Measurements from ENCODE around the gene KHDC1. TPM values are rescaled to one million over a fixed set of nuclear protein-coding genes. Genes with fewer than 3 reads are reported as not detected.

Gene KHDC1, protein sequence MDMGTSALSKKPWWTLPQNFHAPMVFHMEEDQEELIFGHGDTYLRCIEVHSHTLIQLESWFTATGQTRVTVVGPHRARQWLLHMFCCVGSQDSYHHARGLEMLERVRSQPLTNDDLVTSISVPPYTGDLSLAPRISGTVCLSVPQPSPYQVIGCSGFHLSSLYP
- 4.2 and 6.2 TPM in 2 replicates for total RNA-seq

DNA sequence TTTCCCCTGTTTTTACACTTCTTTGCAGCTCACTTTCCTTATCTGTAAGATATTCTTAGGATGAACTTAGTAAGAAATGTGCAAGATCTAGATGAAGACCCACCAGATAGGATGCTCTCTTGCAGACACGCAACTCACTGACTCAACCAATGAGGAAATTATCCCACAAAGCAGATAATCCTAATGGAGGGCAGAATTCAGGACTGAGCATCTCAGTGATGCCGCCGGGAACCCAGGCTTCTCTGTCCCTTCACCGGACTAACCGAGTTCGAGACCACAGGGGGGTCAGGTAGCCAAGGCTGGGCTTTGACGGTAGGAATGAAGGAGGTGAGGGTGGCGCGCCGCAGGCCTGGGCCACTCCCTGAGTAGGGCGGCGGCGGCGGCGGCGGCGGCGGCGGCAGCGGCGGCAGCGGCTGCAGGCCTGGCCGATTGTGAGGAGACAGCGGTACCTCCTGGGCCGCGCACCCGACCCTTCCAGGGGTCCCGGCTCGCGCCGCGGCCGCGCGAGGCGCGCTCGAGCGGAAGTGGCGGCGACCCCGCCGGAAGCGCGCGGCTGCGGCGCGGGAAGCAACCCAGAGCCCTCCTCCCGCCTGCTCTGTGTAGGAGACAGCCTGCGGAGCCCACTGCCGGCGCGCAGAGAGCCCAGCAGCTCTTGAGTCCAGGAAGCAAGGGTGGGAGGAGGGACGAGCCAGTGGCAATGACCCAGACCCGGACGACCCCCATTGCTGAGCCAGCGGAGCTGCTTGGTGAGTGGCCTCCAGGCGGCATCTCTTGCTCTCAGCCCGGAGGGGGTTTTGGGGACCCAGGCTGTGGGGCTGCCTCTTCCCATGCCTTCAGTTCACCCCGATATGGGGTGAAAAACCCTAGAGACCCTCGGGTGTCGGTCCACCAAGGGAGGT, at the start of gene KHDC1:
Gene KHDC1 (minus strand): TSS at position 526 of the 899 bp plus-strand sequence. CDS start 20,679 bp downstream, outside the sequence.

DNA sequence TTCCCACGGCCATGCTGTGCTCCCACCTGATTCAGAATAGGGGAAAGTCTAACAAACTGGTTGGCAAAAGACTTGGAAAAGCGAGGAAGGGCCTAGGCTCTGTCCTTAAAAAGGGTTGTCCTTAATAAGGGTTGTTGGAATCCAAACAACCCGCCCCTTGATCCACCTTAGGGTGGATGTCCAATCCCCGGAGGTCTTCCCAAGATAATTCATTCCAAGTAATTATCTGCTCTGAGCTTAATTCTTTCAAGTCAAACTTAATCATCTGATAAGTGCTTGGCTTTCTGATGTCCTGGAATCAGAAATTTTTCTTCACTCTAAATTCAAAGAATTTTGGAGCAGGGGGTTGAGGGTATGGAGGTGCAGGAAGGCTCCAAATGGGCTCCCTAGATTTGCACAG, 37.6 kb downstream of the KHDC1 start, which contains the start of gene KHDC1L:
Gene KHDC1L (minus strand): TSS at position 101 of the 400 bp plus-strand sequence. CDS start 88 bp downstream, at position 13.

Other genes with a start within 250 kb of the KHDC1 start
- gene KHDC1L, start 37.7 kb downstream of the KHDC1 start, total RNA-seq, result 0.33 TPM in 1 of 2 replicates, not detected in the other
- not detected in 2 replicates for gene DPPA5, start 91.1 kb upstream of the KHDC1 start, total RNA-seq
- not detected in 2 replicates for gene KHDC3L, start 99.5 kb upstream of the KHDC1 start, total RNA-seq
- not detected in 2 replicates for gene OOEP, start 106.7 kb upstream of the KHDC1 start, total RNA-seq
- gene DDX43, start 131.6 kb upstream of the KHDC1 start, total RNA-seq, result 0.16 and 0.51 TPM in 2 replicates
- gene CGAS, start 189.1 kb upstream of the KHDC1 start, total RNA-seq, result 2.2 and 5.4 TPM in 2 replicates
- 11.9 and 19.2 TPM in 2 replicates for gene MTO1, start 198.5 kb upstream of the KHDC1 start, total RNA-seq

Measured in mesangial cell (primary cell).